Measurements from ENCODE around the gene TSPAN5. TPM values are rescaled to one million over a fixed set of nuclear protein-coding genes. Genes with fewer than 3 reads are reported as not detected.
"Not testable (repeated sequence)": the region's sequence is repeated elsewhere in the genome, so short reads cannot be mapped to it uniquely, and the experiment has no call there.

Gene TSPAN5
- total RNA-seq, 1 donor from 2014 or later = 1.4 TPM

GRCh38 chr4:98502031-98502430 lies 156.4 kb downstream of the TSPAN5 start:
- DNase-seq (ENCODE audit: low spot score) = no peak

DNA sequence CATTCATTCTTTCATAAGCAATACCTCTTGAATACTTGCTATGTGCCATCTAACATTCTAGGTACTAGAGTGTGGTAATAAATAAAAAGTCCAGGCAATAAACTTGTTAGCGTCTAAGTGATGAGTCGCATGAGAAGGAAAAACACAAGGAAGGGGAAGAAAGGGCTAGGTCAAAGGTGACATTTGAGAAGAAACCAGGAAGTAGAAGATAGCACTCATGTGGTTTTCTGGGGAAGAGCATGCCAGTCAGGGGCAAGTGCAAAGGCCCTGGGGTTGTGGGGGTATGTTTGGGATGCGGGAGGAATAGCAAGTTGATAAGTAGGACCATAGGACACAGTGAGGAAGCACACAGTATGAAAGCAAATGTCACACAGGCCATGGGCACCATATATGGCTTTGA lies 157.0 kb downstream of the TSPAN5 start:
- DNase-seq (ENCODE audit: low spot score) = no peak

DNA sequence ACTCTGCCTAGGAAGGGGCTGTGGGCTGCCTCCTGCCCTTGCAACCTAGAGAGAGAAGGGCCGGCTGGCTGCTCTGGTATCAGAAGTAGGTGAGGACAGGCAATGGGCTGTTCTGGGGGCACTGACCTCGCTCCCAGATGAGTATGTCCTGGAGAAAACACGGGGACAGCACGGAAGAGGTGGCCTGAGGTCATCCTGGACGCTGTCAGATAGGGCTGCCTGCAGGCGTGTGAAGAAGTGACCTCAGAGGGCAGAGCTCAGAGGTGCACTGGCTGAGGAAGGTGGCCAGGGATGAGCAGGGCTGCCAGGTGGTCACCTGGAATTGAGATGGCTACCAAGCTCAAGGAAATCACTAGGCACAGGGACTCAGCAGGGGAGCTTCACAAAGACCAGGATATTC lies 159.6 kb downstream of the TSPAN5 start:
- DNase-seq (ENCODE audit: low spot score) = no peak

- DNase-seq (ENCODE audit: low spot score) = no peak
These were observed 162.1 kb downstream of the TSPAN5 start for GRCh38 chr4:98496152-98496845.

- DNase-seq (ENCODE audit: low spot score) = no peak
These were observed 165.1 kb downstream of the TSPAN5 start for GRCh38 chr4:98493296-98493695.

- DNase-seq (ENCODE audit: low spot score) = no peak
These were observed 166.4 kb downstream of the TSPAN5 start for GRCh38 chr4:98491899-98492559.

DNA sequence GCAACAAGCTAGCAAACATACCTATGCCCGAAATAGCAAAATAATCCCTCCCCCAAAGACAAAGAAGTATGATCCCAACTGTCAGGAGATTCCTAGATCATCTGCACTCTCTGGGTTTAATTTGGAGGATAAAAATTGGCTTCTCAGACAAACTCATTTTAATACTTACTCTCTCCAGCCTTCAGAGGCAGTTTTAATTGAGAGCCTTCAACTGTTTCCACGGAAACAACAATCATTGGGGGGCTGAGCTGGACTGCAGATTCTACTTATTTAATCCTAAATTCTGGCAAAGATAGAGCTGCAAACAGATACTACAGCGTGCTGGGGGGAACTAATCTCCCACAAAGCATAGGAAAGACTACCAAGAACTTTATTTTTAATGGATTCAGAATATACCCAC lies 168.2 kb downstream of the TSPAN5 start:
- no peak for DNase-seq (ENCODE audit: low spot score)

DNA sequence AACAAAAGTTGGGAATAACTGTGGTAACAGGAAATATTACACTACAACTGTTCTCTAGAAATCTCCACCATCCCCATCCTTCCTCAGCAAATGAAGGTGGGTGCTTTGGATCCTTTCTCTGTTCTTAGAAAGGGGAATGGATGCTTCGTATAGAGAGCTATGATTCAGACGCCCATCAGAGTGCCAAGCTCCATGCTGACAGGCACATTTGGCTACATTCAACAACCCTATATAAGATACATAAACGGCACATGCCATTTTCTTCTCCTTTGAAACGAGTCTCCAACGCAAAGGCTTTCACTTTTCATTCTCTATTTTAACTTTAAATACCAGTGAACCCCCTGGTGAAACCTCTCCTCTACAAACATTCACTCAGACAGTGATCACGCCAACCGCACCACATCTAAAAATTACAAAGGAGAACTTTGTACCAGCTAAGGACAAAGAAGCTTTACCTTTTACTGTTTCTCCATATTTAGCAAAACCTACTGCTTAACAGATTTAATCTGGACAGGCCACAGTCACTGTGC lies 172.5 kb downstream of the TSPAN5 start:
- DNase-seq (ENCODE audit: low spot score) = no peak

DNA sequence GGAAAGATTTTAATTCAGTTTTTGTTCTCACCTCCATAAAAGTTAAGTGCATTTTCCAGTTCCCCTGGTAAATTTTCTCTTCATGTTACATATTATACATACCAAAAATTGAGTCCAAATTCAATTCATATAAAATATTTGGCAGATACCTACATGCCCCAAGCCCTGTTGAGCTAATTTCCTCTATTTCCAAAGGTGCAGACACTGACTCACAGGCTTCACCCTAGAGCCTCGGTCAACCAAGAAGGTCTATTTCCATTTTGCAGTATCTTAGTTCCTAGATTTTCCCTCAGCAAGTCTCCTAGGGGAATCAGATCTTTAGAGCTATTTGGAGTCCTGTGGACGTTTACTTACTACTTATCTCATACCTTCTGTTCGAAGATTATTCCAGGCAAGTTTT lies 174.4 kb downstream of the TSPAN5 start:
- no peak for DNase-seq (ENCODE audit: low spot score)

DNA sequence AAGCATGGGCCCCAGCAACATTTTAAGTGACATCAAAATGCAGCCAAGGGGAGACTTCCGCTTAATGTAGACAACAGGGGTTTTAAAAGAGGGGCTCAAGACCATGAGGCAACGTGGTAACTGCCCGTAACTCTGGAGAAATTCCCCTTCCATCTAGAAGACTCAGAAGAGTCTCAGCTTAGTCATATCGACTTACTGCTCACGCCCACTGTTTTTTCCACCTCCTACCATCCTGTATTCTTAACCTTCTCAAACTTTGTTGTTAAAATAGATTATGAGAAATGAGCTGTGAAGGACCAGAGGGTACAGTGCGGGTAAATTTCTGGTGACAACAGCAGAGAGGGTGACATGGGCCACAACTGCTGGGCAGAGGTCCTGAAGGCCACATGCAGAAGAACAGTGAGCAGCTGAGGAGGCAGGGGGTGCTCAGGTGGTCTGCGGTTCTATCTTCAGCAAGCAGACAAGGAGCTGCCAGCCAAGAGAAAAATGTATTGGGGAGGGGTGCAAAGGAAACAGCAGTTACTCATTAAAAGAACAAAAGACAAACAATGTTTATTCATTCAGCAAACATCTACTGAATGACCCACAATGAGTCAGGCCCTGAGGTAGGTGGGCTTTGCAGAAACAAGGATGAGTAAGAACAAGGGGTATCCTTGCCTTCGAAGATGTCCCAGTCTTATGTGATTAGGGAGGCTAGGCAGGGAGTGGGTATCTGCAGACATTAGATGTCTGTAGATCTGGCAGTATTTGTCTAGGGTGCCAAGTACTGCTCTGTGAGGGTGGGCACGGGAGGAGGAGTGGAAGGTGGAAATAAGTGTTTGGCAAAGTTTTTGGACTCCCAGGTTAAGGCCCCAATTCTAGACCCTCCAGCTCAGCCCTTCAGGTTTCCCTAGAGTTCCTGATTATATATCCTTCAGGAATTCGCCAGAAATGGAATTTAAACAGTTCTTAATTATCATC lies 175.3 kb downstream of the TSPAN5 start:
- no peak for DNase-seq (ENCODE audit: low spot score)

GRCh38 chr4:98482503-98482846 lies 175.9 kb downstream of the TSPAN5 start:
- DNase-seq (ENCODE audit: low spot score) = no peak

- no peak for DNase-seq (ENCODE audit: low spot score)
These were observed 177.2 kb downstream of the TSPAN5 start for GRCh38 chr4:98481167-98481566.

DNA sequence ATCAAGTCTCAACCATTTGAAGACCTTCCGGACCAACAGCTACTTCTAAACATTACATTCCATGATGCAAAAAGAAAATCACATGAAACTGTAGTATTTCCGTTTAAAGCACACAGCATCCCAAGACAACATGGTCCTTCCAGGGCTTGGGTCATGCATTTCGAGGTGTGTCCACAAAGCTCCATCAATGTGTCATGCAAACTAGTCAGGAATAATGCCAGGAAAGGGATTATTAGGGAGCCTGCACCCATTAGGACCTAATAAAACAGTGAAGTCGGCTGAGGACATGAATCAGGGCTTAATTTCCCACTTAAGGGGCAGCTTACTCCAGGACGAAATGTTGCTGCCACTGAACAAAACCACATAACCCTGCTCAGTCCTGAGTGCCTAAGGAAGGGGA lies 177.9 kb downstream of the TSPAN5 start:
- DNase-seq (ENCODE audit: low spot score) = no peak

GRCh38 chr4:98479590-98479989 lies 178.8 kb downstream of the TSPAN5 start:
- DNase-seq (ENCODE audit: low spot score) = not testable (repeated sequence)

GRCh38 chr4:98476891-98477290 lies 181.5 kb downstream of the TSPAN5 start:
- no peak for DNase-seq (ENCODE audit: low spot score)

DNA sequence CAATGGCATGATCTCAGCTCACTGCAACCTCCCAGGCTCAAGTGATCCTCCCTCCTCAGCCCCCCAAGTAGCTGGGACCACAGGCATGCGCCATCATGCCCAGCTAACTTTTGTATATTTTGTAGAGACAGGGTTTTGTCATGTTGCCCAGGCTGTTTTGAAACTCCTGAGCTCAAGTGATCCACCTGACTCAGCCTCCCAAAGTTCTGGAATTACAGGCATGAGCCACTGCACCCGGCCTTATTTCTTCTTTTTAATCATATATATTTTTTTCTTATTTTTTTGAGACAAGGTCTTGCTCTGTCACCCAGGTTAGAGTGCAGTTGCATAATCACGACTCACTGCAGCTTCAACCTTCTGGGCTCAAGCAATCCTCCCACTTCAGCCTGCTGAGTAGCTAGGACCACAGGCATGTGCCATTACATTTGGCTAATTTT lies 184.0 kb downstream of the TSPAN5 start:
- no peak for DNase-seq (ENCODE audit: low spot score)

DNA sequence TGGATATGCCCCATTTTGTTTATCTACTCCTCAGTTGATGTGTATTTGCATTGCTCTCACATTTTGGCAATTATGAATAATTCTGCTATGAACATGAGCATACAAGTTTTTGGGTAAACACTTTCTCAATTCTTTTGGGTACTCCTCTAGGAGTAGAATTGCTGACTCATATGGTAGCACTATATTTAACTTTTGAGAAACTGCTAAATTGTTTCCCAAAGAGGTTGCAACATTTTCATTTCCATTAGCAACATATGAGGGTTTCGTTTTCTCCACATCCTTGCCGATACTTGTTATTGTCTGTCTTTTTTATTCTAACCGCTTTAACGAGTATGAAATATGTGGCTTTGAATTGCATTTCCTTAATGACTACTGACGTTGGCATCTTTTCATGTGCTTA lies 185.4 kb downstream of the TSPAN5 start:
- no peak for DNase-seq (ENCODE audit: low spot score)

DNA sequence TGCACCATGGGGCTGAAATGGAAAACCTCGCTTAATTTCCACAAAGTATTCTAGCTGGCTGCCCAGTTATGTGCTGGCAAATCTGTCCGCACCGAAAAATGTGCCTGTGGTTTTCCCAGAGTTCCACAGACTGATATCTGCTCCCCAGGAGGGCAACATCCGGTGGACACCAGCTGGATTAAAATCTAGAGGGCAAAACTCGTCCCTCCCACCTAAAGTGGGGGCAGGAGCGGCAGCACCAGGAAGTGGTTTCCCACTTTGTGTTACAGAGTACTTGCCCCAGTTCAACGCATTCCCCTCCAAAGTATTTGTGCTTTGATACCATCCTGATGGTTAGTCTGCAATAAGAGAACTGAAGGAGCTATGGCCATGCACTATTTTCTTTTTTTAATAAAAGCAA lies 187.6 kb downstream of the TSPAN5 start:
- no peak for DNase-seq (ENCODE audit: low spot score)

- no peak for DNase-seq (ENCODE audit: low spot score)
These were observed 188.0 kb downstream of the TSPAN5 start for GRCh38 chr4:98470366-98470765.

GRCh38 chr4:98469771-98470170 lies 188.6 kb downstream of the TSPAN5 start:
- DNase-seq (ENCODE audit: low spot score) = no peak

- DNase-seq (ENCODE audit: low spot score) = no peak
These were observed 189.7 kb downstream of the TSPAN5 start for GRCh38 chr4:98468709-98469108.

GRCh38 chr4:98467627-98468072 lies 190.8 kb downstream of the TSPAN5 start:
- no peak for DNase-seq (ENCODE audit: low spot score)
